ENCODE results near the gene PRIM1. TPM values are rescaled to one million over a fixed set of nuclear protein-coding genes. Genes with fewer than 3 reads are reported as not detected.
"Not testable (repeated sequence)": the region's sequence is repeated elsewhere in the genome, so short reads cannot be mapped to it uniquely, and the experiment has no call there.

The PRIM1 gene
- total RNA-seq, 1 donor from 2014 or later = 3.7 TPM

GRCh38 chr12:56753566-56753965, 1.4 kb upstream of the PRIM1 start:
- TF ChIP-seq CTCF (IDR thresholded peaks at IDR 0.05; ENCODE audit: insufficient read depth, low read length, severe bottlenecking) = no peak
- H3K36me3 ChIP-seq (ENCODE audit: control insufficient read depth, insufficient read depth, low read length) = no peaks in the 10 kb centered on the region

GRCh38 chr12:56750596-56750995, 1.5 kb downstream of the PRIM1 start:
- not testable (repeated sequence) for H3K27me3 ChIP-seq (ENCODE audit: control insufficient read depth, insufficient read depth, low read length); H3K4me3 ChIP-seq (ENCODE audit: low read depth, low read length); DNase-seq (ENCODE audit: low read depth); FAIRE-seq; H3K36me3 ChIP-seq (ENCODE audit: control insufficient read depth, insufficient read depth, low read length)

More at GRCh38 chr12:56753566-56753965, 1.4 kb upstream of the PRIM1 start:
- no peak overlapping the region for H3K4me3 ChIP-seq (ENCODE audit: low read depth, low read length)
- H3K27me3 ChIP-seq (ENCODE audit: control insufficient read depth, insufficient read depth, low read length) = no peaks in the 10 kb centered on the region
- FAIRE-seq = no peak
- no peak for DNase-seq (ENCODE audit: low read depth)

- no peak for FAIRE-seq
- TF ChIP-seq CTCF (IDR thresholded peaks at IDR 0.05; ENCODE audit: insufficient read depth, low read length, severe bottlenecking) = no peak
- no peaks in the 10 kb centered on the region for H3K36me3 ChIP-seq (ENCODE audit: control insufficient read depth, insufficient read depth, low read length)
Observed at GRCh38 chr12:56749853-56750252, 2.3 kb downstream of the PRIM1 start.

GRCh38 chr12:56749359-56749758, 2.8 kb downstream of the PRIM1 start:
- no peak for TF ChIP-seq CTCF (IDR thresholded peaks at IDR 0.05; ENCODE audit: insufficient read depth, low read length, severe bottlenecking)
- no peaks in the 10 kb centered on the region for H3K36me3 ChIP-seq (ENCODE audit: control insufficient read depth, insufficient read depth, low read length)
- DNase-seq (ENCODE audit: low read depth) (no peak), FAIRE-seq (no peak)
- no peaks in the 10 kb centered on the region for H3K27me3 ChIP-seq (ENCODE audit: control insufficient read depth, insufficient read depth, low read length)
- H3K4me3 ChIP-seq (ENCODE audit: low read depth, low read length) = no peak overlapping the region

More at GRCh38 chr12:56749853-56750252, 2.3 kb downstream of the PRIM1 start:
- H3K27me3 ChIP-seq (ENCODE audit: control insufficient read depth, insufficient read depth, low read length) = no peaks in the 10 kb centered on the region
- no peak overlapping the region for H3K4me3 ChIP-seq (ENCODE audit: low read depth, low read length)
- DNase-seq (ENCODE audit: low read depth) = no peak

GRCh38 chr12:56728139-56728861, 23.8 kb downstream of the PRIM1 start:
- DNase-seq (ENCODE audit: low read depth) (no peak), FAIRE-seq (no peak)
- Histone ChIP-seq H3K27me3 (ENCODE audit: control insufficient read depth, insufficient read depth, low read length) (no peaks in the 10 kb centered on the region), H3K36me3 (ENCODE audit: control insufficient read depth, insufficient read depth, low read length) (no peaks in the 10 kb centered on the region), H3K4me3 (ENCODE audit: low read depth, low read length) (no peak overlapping the region)
- no peak for TF ChIP-seq CTCF (IDR thresholded peaks at IDR 0.05; ENCODE audit: insufficient read depth, low read length, severe bottlenecking)

GRCh38 chr12:56726196-56726675, 25.9 kb downstream of the PRIM1 start:
- DNase-seq (ENCODE audit: low read depth); H3K4me3 ChIP-seq (ENCODE audit: low read depth, low read length); H3K27me3 ChIP-seq (ENCODE audit: control insufficient read depth, insufficient read depth, low read length); FAIRE-seq; H3K36me3 ChIP-seq (ENCODE audit: control insufficient read depth, insufficient read depth, low read length): not testable (repeated sequence)

- no peak for TF ChIP-seq CTCF (IDR thresholded peaks at IDR 0.05; ENCODE audit: insufficient read depth, low read length, severe bottlenecking)
- H3K36me3 ChIP-seq (ENCODE audit: control insufficient read depth, insufficient read depth, low read length) = peaks cover 6% of the 10 kb centered on the region
- DNase-seq (ENCODE audit: low read depth) (no peak), FAIRE-seq (no peak)
- H3K4me3 ChIP-seq (ENCODE audit: low read depth, low read length) = peak overlapping the region; percentile 68
- H3K27me3 ChIP-seq (ENCODE audit: control insufficient read depth, insufficient read depth, low read length) = no peaks in the 10 kb centered on the region
Observed at GRCh38 chr12:56725723-56726102, 26.4 kb downstream of the PRIM1 start.
